Spleen (tissue), 11 donors: ENCODE data around the gene NPHP3. TPM values are rescaled to one million over a fixed set of nuclear protein-coding genes. Genes with fewer than 3 reads are reported as not detected.

ENCODE experiments used
- DNase-seq: peaks from one replicate; pipeline ENCODE4 v3.0.0-alpha.2; 2020
- H3K27ac ChIP-seq, 8 donors: fragments of 200-600 bp; sonication (generic) in 7 of 8; 1 replicate in 4 of 8; 2 replicates in 4 of 8; pipeline versions ENCODE4 v1.5.0 to v1.8.0; 2016 to 2021; ENCODE audit warnings: inconsistent platforms in 4 of 8, mild to moderate bottlenecking in 4 of 8, moderate library complexity in 1 of 8
- H3K27me3 ChIP-seq, 7 donors: fragments of 200-600 bp; sonication (generic) in 6 of 7; replicated peaks in 1 of 7; 1 replicate in 4 of 7; 2 replicates in 3 of 7; pipeline versions ENCODE4 v1.5.0 to v1.8.0; 2016 to 2021; ENCODE audit warnings: inconsistent platforms in 3 of 7, mild to moderate bottlenecking in 1 of 7
- H3K36me3 ChIP-seq, 6 donors: fragments of 200-600 bp; sonication (generic) in 5 of 6; 1 replicate in 4 of 6; 2 replicates in 2 of 6; pipeline versions ENCODE4 v1.5.0 to v1.8.0; 2016 to 2021; ENCODE audit warnings: inconsistent platforms in 2 of 6
- H3K4me1 ChIP-seq, 6 donors: fragments of 200-600 bp; sonication (generic) in 5 of 6; 1 replicate in 3 of 6; 2 replicates in 3 of 6; pipeline versions ENCODE4 v1.5.0 to v1.8.0; 2016 to 2021; ENCODE audit warnings: inconsistent platforms in 3 of 6
- H3K4me3 ChIP-seq, 8 donors: fragments of 200-600 bp; sonication (generic) in 7 of 8; 1 replicate in 4 of 8; 2 replicates in 4 of 8; pipeline versions ENCODE4 v1.5.0 to v1.8.0; 2016 to 2021; ENCODE audit warnings: inconsistent platforms in 4 of 8, mild to moderate bottlenecking in 4 of 8, moderate library complexity in 2 of 8
- H3K9me3 ChIP-seq, 8 donors: fragments of 200-600 bp; sonication (generic) in 7 of 8; 1 replicate in 4 of 8; 2 replicates in 4 of 8; pipeline versions ENCODE4 v1.5.0 to v1.8.0; 2016 to 2021; ENCODE audit warnings: inconsistent platforms in 4 of 8
- CTCF ChIP-seq, 11 experiments: fragments of 200-600 bp in 7 of 11; fragments of 450-650 bp in 4 of 11; sonication (generic) in 4 of 11; IDR thresholded peaks in 8 of 11; conservative IDR thresholded peaks in 3 of 11; 1 replicate in 7 of 11; 2 replicates in 4 of 11; pipeline versions ENCODE4 v1.4.0 to v1.8.0; 2016 to 2021; ENCODE audit warnings: antibody characterized with exemption in 11 of 11, inconsistent platforms in 4 of 11, mild to moderate bottlenecking in 1 of 11
- POLR2A ChIP-seq, 3 donors: fragments of 450-650 bp; IDR thresholded peaks; one replicate each; pipeline ENCODE4 v1.5.1; 2017; ENCODE audit warnings: antibody characterized with exemption in 3 of 3, mild to moderate bottlenecking in 1 of 3
- POLR2AphosphoS5 ChIP-seq, 3 donors: sonication (generic); formaldehyde crosslinking; IDR thresholded peaks; one replicate each; pipeline ENCODE4 v1.5.1; 2017; ENCODE audit warnings: antibody characterized with exemption in 3 of 3
- intact Hi-C: fragments of 100-400 bp; cut with DNase I; formaldehyde crosslinking; loops from one replicate; pipeline ENCODE4 v1.15.0; 2023; ENCODE audit warnings: low total_unique reads
- polyA plus RNA-seq, 3 donors: library from polyadenylated mRNA; stranded (reverse); fragments of 200-250 nt; gene quantifications; one replicate each; pipeline ENCODE4 v1.2.1, GENCODE V29; 2013
- total RNA-seq, 7 donors: library from RNA; depleted of rRNA in 3 of 7; stranded (reverse); fragments of >200 nt in 3 of 7; fragmentation: NEBNext Ultra II Directional in 4 of 7; extraction: Animal tissue kit (Norgen Biotek cat#: 25700) in 4 of 7; gene quantifications; one replicate each; pipeline versions ENCODE4 v1.1.0 to v1.2.1, GENCODE V29; 2016 to 2021
- donor health status: healthy with polysubstance abuse.
- donor health status: DM: no; HTN: no; CAD: no; lungs with moderate emphysema.
- donor health status: DM: no; HTN: no; CAD: no.
- donor health status: Bipolar disorder and iron deficiency.
- donor health status: healthy.
- donor health status: DM: no; HTN: no; CAD: no.
- donor health status: DM: yes; HTN: yes; CAD: no.

NPHP3 gene
- total and polyA plus RNA-seq, 10 donors = 4.6 to 66.7 (median 30.9) TPM

GRCh38 chr3:132635052-132635451, 87.2 kb downstream of the NPHP3 start:
- H3K27ac ChIP-seq = no peak overlapping the region
- no peaks in the 10 kb centered on the region for H3K9me3 ChIP-seq
- TF ChIP-seq POLR2A (IDR thresholded peaks at IDR 0.05) = no peak
- TF ChIP-seq CTCF (IDR thresholded peaks at IDR 0.05 in 8 of 11, conservative IDR thresholded peaks at IDR 0.05 in 3 of 11) = no peak
- TF ChIP-seq POLR2AphosphoS5 (IDR thresholded peaks at IDR 0.05) = no peak
- no peak for DNase-seq
- no peaks in the 10 kb centered on the region for H3K27me3 ChIP-seq
- peaks cover 3 to 68% (median 26%) of the 10 kb centered on the region in 6 donors for H3K36me3 ChIP-seq
- H3K4me3 ChIP-seq = no peak overlapping the region
- intact Hi-C loops = no loop called here
- H3K4me1 ChIP-seq = no peaks in the 10 kb centered on the region

Other genes with a start within 250 kb of the NPHP3 start
- gene ACKR4, start 125.1 kb downstream of the NPHP3 start, total RNA-seq = 1 to 10 TPM; 1.1 to 2.6 (median 1.3) TPM
- gene ACKR4, start 125.1 kb downstream of the NPHP3 start, polyA plus RNA-seq = 1 to 10 TPM in 2 of 3 donors, under 1 TPM in 1; 0.50 to 1.2 (median 1.0) TPM
- gene ACAD11, start 62.6 kb downstream of the NPHP3 start, total RNA-seq = 10 to 100 TPM; 21.0 to 40.0 (median 25.6) TPM
- 10 to 100 TPM in 2 of 3 donors, 1 to 10 TPM in 1; 6.8 to 17.9 (median 13.0) TPM for gene ACAD11, start 62.6 kb downstream of the NPHP3 start, polyA plus RNA-seq
- gene UBA5, start 62.1 kb downstream of the NPHP3 start, total RNA-seq = 10 to 100 TPM; 37.3 to 71.5 (median 52.8) TPM
- 10 to 100 TPM; 19.2 to 33.3 (median 30.8) TPM for gene UBA5, start 62.1 kb downstream of the NPHP3 start, polyA plus RNA-seq